ENCODE measurements around the gene MRPS18A.
"Not testable (repeated sequence)": the region's sequence is repeated elsewhere in the genome, so short reads cannot be mapped to it uniquely, and the experiment has no call there.

DNA sequence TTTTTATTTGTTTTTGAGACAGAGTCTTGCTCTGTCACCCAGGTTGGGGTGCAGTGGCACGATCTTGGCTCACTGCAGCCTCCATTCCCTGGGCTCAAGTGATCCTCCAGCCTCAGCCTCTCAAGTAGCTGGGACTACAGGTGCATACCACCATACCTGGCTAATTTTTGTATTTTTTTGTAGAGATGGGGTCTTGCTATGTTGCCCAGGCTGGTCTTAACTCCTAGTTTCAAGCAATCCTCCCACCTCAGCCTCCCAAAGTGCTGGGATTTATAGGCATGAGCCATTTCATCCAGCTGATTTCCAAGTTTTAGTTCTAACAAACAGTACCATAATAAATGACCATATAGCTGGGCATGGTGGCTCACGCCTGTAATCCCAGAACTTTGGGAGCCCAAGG, 34.8 kb downstream of the MRPS18A start:
- not testable (repeated sequence) for TF ChIP-seq CTCF, POLR2A (IDR thresholded peaks at IDR 0.05)

Measured in vagina (tissue), 2 donors.